KBM-7 (cell line): ENCODE data around the gene GAS7.

Experiments used
- DNase-seq: peaks from one replicate; pipeline ENCODE4 v3.0.0-alpha.2; 2015
- in situ Hi-C: fragments of 300-500 bp; cut with MboI; formaldehyde crosslinking; loops from 2 replicates; pipeline ENCODE4 v1.14.3; 2020; ENCODE audit warnings: low sequenced_read_pairs, low pct_unique_long_range_greater_than_20kb, mixed read lengths

GAS7 gene

DNA sequence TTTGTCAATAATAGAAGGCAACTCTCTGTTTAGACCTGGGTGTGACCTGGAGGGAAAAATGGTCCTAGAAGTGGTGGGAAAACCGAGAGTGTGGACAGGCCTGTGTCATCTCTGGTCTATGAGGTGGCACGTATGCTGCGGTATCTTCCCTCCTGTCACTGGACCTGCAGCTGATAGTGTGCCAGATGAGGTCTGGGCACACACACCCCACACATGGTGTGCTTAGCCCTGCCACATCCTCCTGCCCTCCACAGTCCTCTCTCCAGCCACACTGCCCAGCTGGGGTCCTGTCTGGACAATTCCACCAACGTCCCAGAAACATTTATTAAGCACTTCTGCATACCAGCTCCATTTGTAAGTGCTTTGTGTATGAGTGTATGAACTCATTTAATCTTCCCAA, 335.5 kb downstream of the GAS7 start:
- DNase-seq: no peak
- in situ Hi-C loops: no loop called here

DNA sequence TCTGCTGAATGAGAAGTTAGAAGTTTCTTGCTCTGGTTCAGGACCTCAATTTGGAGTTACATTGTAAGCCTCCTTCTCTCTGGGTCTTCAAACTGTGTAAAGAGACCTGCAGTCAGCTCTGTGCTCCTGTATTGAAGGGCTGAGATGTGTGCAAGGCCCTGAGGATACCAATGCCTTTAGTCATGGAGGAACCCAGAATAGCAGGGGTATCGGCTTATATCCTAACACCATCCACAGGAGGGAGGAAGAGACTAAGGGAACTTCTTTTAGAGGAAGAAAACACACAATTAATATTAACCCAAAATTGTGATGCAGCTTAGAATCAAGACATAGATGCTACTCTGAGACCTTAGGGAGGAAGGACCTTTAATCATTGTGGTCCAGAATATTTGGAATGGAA, 336.2 kb downstream of the GAS7 start:
- in situ Hi-C loops: no loop called here
- DNase-seq: no peak

GRCh38 chr17:9860851-9861250, 337.6 kb downstream of the GAS7 start:
- in situ Hi-C loops: no loop called here
- no peak for DNase-seq
